ENCODE measurements around the gene ST6GALNAC5.

- TF ChIP-seq, protein P1, sequence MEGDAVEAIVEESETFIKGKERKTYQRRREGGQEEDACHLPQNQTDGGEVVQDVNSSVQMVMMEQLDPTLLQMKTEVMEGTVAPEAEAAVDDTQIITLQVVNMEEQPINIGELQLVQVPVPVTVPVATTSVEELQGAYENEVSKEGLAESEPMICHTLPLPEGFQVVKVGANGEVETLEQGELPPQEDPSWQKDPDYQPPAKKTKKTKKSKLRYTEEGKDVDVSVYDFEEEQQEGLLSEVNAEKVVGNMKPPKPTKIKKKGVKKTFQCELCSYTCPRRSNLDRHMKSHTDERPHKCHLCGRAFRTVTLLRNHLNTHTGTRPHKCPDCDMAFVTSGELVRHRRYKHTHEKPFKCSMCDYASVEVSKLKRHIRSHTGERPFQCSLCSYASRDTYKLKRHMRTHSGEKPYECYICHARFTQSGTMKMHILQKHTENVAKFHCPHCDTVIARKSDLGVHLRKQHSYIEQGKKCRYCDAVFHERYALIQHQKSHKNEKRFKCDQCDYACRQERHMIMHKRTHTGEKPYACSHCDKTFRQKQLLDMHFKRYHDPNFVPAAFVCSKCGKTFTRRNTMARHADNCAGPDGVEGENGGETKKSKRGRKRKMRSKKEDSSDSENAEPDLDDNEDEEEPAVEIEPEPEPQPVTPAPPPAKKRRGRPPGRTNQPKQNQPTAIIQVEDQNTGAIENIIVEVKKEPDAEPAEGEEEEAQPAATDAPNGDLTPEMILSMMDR (IDR thresholded peaks at IDR 0.05) = no peak
- no peak for TF ChIP-seq POLR2A (IDR thresholded peaks at IDR 0.05)
Observed at GRCh38 chr1:76861149-76861548, 6.1 kb upstream of the ST6GALNAC5 start.
